ENCODE results near the gene AFP. TPM values are rescaled to one million over a fixed set of nuclear protein-coding genes. Genes with fewer than 3 reads are reported as not detected.
A peak's percentile ranks its signal among the peaks of the same experiment; 100 is the strongest.

The AFP gene
- total RNA-seq, 1 experiment from 2014 or later, result 4.9 TPM

DNA sequence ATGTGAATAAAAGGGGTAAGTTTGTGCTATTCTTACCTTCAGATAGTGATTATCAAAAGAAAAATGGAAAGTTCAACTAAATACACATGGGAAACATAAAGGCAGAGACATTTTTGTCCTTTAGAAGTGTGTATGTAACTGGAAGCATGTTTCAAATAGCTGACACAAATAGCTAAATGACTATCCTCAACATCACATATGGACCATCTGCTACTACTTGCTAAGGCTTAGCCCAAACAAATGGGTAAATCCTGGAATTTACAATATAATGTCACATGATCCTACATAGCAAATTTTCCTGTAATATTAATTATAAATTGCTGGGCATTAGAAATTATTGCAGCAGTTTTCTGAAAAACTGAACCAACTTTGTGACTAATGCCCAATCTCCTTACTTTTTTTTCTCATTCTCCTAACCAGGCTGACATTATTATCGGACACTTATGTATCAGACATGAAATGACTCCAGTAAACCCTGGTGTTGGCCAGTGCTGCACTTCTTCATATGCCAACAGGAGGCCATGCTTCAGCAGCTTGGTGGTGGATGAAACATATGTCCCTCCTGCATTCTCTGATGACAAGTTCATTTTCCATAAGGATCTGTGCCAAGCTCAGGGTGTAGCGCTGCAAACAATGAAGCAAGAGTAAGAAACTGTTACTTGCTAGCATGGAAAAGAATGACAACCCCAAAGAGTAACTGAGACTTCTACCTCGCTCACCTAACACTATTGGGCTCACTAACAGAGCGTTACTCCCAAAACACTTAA is 16.1 kb downstream of the AFP start:
- no peak overlapping the region for H2BK5ac ChIP-seq (ENCODE audit: insufficient read length, low read length)
- no peak overlapping the region for H2BK12ac ChIP-seq (ENCODE audit: insufficient read length, low read depth, low read length)
- no peaks in the 10 kb centered on the region for H4K20me1 ChIP-seq (ENCODE audit: control insufficient read depth, insufficient read depth, insufficient read length)
- H4K5ac ChIP-seq (ENCODE audit: insufficient read length, low read depth, low read length), result no peak overlapping the region
- peaks cover 3% of the 10 kb centered on the region for H3K23me2 ChIP-seq (ENCODE audit: insufficient read length, low read depth, low read length, poor library complexity, severe bottlenecking)
- no peak overlapping the region for H3T11ph ChIP-seq (ENCODE audit: low read length)
- H3K4me1 Mint-ChIP-seq, result peaks cover 52 to 56% of the 10 kb centered on the region in 2 experiments
- H3K14ac ChIP-seq (ENCODE audit: insufficient read depth, low read length), result no peak overlapping the region
- H3K27me3 Mint-ChIP-seq (ENCODE audit: low read depth), result no peaks in the 10 kb centered on the region
- H3K79me2 ChIP-seq (ENCODE audit: insufficient read depth, low read length), result no peaks in the 10 kb centered on the region
- no peak overlapping the region for H4K8ac ChIP-seq (replicated peaks; ENCODE audit: insufficient read length, low read depth, low read length)
- peaks cover 15% of the 10 kb centered on the region; the same call in 1 of the 2 replicates for H3K4me1 ChIP-seq (ENCODE audit: insufficient read depth, low read length)
- no peak overlapping the region for H3K4ac ChIP-seq (ENCODE audit: low read depth, low read length)
- WGBS (ENCODE audit: extremely low coverage, insufficient read length, low lambda C conversion rate), result no CpG with 5 or more reads among the region's 4 CpGs
- no peak overlapping the region for H3K18ac ChIP-seq (ENCODE audit: insufficient read length, low read depth, low read length)
- H3K56ac ChIP-seq (ENCODE audit: insufficient read length, low read depth, low read length), result no peak overlapping the region
- DNase-seq, result no peak
- H3K27ac Mint-ChIP-seq, result peak overlapping the region; percentile 7 to 95 (median 92)
- no peaks in the 10 kb centered on the region for H3K27me3 ChIP-seq (ENCODE audit: insufficient read depth, low read length)
- no peak overlapping the region for H3K23ac ChIP-seq (ENCODE audit: insufficient read length, low read depth, low read length)
- peaks cover 6 to 8% (median 7%) of the 10 kb centered on the region in 3 experiments; a peak in 5 of 7 replicates for H3K36me3 Mint-ChIP-seq (ENCODE audit: insufficient read depth in 1 of 3, low read depth in 3 of 3)
- H3K9me3 ChIP-seq (ENCODE audit: control insufficient read depth, low read depth, low read length), result no peaks in the 10 kb centered on the region
- no peak overlapping the region for H2BK120ac ChIP-seq (ENCODE audit: low read depth, low read length, poor library complexity, severe bottlenecking)
- H2BK15ac ChIP-seq (ENCODE audit: low read depth, low read length), result no peak overlapping the region
- H3K4me3 Mint-ChIP-seq, result peak overlapping the region in 1 of 2 experiments; percentile 61; a peak in 3 of 5 replicates
- no peak overlapping the region for H4K91ac ChIP-seq (ENCODE audit: insufficient read length, low read depth, low read length)
- no peak overlapping the region for H2AFZ ChIP-seq (ENCODE audit: low read length)
- H3K9me3 Mint-ChIP-seq, result no peaks in the 10 kb centered on the region; a peak in 1 of 5 replicates
- no peak for TF ChIP-seq CTCF (conservative IDR thresholded peaks at IDR 0.05)
- no peaks in the 10 kb centered on the region for H3K79me1 ChIP-seq (ENCODE audit: insufficient read depth, low read depth, low read length, poor library complexity, severe bottlenecking)
- no peak overlapping the region for H2BK20ac ChIP-seq (ENCODE audit: low read depth, low read length, poor library complexity, severe bottlenecking)
- no peak overlapping the region for H3K9ac ChIP-seq (ENCODE audit: extremely low read depth, insufficient read length, low read length)
- H3K4me2 ChIP-seq (ENCODE audit: insufficient read depth, insufficient read length, low read length), result no peak overlapping the region
- no peak overlapping the region for H2AK5ac ChIP-seq (ENCODE audit: insufficient read length, low read length)
- peak overlapping the region; percentile 0 for H3K27ac ChIP-seq (ENCODE audit: insufficient read length, low read depth, low read length)
